ENCODE results near the gene ADARB1.

ADARB1 gene

DNA sequence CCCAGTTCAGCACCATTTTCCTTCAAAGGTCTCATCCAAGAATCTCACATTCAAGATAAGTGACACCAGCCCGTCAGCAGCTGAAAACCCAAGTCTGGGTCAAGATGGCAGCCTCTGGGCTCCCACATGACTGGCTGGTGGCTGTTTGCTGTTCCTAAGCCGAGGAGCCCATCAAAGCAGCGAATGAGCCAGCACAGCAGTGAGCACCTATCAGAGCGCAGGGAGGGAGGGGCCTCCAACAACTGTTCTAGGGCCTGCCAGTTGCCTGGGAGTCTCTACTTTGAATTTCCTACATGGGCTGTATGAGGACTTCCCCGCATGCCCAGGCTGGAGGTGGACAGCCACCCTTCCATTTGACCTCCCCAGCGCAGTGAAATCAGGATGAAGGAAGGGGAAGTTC, 102.7 kb downstream of the ADARB1 start:
- DNase-seq, result no peak

DNA sequence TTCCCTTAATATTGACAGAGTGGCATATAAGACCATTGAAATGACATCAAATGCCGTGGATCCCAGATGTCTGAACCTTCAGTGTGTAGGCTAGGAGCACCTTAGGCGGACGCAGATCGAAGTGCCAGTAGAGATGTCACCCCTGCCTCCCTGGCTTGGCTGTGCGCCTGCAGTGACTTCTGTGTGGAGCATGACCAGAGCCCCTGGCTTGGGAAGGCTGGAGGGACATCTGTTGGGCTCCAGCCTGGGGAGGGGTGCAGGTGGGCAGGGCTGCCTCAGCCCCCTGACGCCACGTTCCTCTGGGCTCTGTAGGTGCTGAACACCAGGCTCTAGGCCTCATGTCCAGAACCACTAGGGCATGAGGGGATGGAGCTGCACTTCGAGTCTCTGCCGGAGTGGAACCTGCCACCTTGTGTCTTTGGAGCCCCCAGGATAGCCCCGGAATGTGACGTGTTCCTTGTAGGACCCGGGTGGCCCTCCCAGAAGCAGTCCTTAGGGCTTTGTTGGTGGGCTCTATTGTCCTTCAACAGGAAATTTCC, 103.8 kb downstream of the ADARB1 start:
- no peak for DNase-seq

DNA sequence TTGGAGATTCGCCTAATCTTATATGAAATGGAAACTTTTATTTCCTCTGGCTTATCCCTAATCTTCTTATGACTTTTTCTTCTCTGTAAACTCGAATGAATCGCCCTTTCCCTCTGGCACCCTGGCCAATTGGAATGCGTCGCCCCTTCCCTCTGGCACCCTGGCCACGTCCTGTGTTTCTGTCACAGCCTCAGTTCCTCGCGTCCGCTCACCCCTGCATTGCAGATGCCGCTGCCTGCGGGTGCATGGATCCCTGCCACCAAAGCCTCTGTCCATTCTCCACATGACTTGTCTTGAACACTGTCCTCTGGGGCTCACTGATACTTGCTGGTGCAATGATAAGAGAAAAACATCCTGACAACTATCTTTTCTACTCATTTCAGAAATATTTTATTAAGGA, 104.6 kb downstream of the ADARB1 start:
- no peak for DNase-seq

DNA sequence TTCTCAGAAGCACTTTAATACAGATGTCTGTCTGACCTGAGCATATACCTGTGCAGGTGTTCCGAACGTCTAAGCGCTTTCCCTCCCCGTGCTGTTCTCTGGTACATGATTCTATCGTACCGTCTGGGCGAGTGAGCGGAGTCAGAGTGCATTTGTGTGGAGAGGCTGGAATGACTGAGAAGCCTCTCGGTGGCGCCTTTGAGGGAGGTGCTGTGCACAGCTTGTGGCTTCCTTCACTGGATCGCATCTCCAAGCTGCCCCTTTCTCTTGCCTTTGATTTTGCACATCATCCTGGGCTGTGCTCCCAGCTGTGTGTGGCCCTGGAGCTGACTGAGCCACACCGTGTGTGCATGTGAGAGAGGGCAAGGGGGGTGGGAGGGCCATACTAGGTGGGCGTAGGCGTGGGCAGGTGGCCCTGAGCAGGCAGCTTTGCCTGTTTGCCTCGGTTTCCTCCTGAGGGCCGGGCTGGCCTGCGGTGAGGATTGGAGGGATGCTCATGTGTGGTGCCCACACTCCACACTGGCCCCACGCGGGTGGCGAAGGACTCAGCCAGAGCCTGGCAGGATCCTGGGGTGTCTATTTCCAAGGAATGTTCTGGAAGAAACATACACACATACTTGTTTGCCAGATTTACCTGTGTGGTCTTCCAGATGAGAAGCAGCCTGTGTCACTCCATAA, 105.3 kb downstream of the ADARB1 start:
- DNase-seq, result no peak

DNA sequence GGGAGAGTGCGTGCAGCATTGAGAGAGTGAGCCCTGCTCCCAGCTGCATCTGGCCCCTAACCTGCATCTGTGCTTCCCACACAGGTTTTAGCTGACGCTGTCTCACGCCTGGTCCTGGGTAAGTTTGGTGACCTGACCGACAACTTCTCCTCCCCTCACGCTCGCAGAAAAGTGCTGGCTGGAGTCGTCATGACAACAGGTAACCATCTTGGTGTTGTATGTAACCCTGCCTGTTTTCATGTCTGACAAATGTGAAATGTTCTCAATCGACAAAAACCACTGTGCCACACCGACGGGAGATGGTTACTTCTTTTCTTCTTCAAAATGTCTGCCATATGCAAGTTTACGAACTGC, 105.8 kb downstream of the ADARB1 start:
- no peak for DNase-seq

DNA sequence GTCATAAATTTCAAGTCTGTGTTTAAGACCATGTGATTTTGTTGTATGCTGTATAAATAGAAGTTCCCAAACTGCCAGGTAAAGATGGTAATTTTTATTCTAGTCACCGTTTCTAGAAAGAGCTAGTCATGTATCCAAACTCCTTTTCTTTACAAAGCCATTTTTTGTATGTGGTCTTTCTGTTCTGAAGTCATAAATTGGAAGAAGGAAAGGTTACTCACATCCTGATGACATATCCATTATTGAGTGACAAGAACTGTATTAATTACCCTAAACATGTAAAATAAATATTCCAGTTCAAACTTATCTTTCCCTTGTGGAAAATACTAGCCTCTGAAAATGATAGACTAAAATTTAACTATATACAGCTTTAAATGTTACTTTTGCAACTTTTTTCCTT, 108.6 kb downstream of the ADARB1 start:
- DNase-seq, result no peak

DNA sequence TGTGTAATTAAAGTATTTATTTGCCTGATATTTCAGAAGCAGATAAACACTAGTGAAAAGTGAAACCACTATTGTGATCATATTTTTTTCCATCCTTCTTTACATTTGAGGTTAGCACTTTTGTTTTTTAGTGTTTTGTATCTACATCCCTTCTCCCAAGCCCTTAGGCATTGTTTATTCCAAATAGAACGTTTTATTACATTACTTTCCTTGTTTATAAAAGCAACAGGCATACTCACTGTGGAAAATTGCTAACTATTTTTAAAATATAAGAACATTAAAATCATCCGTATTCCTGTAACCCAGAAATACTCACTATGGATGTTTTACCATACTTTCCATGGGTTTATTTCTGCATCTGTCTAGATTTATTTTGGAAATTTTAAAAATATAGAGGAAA, 109.5 kb downstream of the ADARB1 start:
- DNase-seq, result no peak

DNA sequence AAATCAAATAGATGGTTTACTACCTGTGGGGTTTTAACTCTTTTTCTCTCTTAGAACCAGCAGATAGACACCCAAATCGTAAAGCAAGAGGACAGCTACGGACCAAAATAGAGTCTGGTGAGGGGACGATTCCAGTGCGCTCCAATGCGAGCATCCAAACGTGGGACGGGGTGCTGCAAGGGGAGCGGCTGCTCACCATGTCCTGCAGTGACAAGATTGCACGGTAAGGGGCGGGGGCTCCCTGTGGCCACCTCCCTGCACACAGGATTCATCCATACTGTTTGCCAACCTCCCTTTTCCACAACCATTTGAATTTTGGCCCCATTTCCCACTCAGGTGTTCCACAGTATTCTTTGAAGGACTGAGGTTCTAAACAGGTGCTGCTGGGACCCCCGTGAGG, 110.5 kb downstream of the ADARB1 start:
- no peak for DNase-seq

DNA sequence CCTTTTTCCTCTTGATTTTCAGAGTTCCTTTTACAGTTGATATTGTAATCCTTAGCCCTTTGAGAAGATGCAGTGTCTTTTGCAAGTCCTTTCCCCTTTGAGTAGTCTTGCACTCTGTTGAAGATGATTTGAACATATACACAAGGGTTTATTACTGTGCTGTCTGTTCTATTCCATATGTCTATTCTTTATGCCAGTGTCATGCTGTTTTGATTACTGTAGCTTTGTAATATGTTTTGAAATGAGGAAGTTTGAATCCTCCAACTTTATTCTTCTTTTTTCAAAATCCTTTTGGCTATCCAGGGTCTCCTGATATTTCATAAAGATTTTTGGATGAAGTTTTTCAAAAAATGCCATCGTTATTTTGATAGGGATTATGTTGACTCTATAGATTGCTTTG, 112.3 kb downstream of the ADARB1 start:
- DNase-seq, result peak; percentile 29

DNA sequence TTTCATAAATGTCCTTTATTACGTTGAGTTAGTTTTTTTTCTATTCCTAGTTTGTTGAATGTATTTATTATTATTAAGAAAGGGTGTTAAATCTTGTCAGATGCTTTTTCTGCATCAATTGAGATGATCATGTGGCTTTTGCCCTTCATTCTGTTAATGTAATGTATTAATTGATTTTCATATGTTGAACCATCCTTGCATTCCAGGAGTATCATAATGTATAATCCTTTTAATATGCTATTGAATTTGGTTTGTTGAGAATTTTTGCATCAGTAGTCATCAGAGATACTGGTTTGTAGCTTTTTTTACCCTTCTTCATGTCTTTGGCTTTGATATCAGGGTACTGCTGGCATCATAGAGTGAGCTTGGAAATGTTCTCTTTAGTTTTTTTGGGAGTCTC, 113.3 kb downstream of the ADARB1 start:
- peak; percentile 24 for DNase-seq

DNA sequence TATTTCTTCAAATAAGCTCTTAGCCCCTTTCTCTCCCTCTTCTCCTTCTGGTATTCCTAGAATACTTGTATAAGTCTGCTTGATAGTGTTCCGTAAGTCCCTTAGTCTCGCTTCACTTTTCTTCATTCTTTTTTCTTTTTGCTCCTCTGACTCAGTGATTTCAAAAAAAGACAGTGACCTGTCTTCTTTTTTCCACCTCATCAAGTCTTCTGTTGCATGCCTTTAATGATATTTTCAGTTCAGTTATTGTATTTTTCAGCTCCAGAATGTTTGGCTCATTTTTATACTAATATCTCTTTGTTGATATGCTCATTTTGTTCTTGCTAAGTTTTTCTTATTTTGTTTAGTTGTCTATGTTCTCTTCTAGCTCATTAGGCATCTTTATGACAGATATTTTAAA, 115.6 kb downstream of the ADARB1 start:
- DNase-seq, result no peak

DNA sequence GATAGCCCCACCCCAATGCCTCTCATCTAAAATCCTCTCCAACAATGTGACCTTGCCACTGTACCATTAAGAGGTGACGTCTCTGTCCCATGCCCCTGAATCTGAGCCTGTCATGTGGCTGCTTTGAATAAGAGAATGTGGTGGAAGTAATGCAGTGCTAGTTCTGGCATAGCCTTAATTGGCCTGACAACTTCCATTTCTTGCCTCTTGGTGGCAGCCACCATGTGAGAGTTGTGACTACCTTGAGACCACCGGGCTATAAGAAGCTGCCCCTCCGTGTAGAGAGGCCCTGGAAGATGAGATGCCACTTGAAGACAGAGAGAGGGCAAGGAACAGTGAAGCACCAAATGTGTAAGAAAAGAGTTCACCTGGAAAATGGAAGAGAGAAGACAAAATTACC, 118.0 kb downstream of the ADARB1 start:
- DNase-seq, result no peak

DNA sequence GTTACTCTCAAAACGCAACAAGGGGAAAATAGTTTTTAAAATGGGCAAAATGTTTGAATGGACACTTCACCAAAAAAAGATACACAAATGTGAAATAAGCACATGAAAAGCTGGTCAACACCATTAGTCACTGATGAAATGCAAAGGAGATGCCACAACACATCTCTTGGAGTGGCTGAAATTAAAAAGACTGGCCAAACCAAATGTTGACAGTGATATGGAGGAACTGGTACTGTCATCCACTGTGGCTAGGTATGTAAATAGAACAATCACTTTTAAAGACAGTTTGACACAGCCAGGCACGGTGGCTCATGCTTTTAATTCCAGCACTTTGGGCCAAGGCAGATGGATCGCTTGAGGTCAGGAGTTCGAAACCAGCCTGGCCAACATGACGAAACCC, 122.2 kb downstream of the ADARB1 start:
- no peak for DNase-seq

DNA sequence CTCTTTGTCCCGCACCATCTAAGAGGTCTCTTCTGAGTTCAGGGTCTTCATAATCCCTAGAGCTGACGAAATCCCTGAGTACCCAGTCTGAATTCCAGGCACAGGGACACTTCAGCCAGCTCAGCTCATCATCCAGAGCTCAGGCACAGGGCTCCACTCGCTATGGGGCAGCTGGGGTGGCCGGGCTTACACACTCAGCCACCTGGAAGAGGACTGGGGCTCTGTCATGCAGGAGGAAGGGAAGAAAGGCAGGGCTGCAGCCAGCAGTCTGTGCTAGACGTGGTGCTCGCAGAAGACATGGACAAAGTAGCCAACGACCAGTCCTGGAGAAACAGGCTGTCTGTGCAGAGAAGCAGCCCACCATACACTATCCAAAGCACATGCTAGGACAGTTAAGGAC, 124.8 kb downstream of the ADARB1 start:
- no peak for DNase-seq

DNA sequence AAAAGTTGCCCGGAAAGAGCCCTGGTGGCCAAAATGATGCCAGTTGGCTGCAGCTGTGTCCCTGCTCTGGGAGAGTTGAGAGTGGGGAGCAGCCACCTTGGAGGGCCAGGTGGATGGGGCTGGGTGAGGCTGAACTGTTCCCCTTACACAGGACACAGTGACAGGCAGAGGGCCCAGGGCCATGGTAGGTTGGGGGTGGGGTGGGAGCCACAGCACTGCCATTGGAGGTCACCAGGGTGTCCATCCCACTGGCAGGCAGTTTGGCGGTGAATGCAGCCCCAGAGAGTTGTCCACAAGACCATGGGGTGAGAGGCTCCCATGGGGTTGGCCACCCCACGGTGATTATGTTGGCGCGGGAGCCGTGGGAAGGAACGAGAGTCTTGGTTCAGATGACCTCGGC, 125.7 kb downstream of the ADARB1 start:
- no peak for DNase-seq

DNA sequence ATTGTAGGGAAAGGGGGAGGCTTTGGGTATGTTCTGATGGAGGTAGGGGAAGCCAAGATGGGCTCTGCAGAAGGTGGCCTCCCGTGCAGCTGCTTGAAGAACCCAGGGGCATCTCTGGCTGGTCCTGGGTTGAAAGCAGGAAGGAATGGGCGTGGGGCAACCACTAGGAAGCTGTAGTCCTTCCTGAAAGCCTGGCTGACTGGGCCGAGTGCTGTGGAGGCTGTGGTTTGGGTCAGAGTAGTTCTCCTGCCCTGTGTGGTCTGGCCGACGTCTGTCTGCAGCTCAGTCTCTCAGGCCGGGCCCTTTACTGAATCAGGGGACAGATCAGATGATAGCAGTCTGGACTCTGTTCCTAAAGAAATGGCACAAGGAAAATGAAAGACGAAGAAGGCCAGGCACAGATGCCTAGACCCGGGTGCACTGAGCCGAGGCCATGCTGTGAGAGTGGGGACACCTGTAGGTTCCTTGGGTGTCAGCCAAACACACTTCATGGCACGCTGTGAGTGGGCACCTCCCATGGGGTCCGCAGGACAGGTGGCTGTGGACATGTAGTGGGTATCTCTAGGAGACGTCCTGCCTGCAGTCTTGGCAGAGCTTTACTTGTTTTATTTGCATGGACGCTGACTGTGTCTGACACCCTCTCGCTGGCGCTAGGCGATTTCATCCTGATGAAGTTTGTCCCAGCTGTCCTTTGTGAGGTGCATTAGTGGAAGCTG, 126.4 kb downstream of the ADARB1 start:
- DNase-seq, result no peak

DNA sequence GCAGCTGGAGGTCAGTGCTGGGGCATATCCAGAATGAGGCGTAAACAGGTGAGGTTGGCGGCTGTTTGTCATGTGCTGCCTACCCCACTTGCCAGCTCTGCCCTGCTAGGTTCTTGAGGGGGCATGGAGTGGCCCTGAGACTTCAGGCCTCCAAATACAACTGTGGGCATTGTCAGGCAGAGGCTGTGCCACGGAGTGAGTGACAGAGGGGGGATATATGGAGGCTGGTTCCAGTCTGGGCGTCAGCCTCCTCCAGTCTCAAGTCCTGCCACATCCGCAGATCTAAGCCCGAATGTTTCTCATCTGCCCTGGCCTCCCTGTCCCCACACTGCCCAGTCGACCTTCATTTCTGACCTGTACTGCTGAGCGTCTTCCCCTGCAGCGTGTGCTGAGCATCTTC, 128.0 kb downstream of the ADARB1 start:
- no peak for DNase-seq

DNA sequence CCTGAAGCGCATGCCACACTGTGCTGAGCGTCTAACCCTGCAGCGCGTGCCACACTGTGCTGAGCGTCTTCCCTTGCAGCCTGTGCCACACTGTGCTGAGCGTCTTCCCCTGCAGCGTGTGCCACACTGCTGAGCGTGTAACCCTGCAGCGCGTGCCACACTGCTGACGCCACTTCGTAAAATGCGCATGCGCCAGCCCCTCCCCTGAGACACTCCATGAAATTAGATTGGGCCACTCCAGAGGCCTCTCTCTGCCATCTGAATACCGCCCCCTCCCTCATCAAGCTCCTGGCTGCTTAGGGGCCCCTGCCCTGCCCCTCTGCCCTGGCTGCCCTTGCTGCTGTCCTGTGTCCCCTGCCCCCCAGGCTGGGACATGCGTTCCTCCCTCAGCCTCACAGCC, 128.5 kb downstream of the ADARB1 start:
- no peak for DNase-seq

DNA sequence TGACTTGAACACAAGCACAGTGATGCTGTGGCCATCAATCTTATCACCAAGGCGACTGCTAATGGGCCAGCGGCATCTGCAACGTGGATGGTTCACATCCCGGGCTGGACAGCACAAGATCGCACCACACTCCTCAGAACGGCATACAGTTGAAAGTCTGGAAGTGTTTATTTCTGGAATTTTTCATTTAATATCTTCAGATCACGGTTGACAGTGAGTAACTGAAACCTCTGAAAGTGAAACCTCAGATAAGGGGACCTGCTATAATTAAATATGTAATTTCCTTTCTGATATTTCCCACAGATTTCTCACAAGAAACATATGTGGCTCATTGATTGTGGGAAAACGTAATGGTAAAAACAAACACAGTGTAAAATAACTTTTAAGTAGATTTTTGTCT, 129.6 kb downstream of the ADARB1 start:
- DNase-seq, result no peak

DNA sequence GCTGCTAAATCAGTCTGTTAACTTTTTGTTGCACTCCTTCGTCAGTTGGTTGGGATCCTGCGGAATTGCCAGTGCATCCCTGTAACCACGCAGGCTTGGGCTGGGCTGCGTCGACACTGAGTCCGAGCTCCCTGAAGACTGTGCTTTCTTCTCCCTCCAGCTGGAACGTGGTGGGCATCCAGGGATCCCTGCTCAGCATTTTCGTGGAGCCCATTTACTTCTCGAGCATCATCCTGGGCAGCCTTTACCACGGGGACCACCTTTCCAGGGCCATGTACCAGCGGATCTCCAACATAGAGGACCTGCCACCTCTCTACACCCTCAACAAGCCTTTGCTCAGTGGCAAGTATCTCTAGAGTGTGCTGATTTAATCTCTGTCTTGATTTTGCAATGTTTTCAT, 130.0 kb downstream of the ADARB1 start:
- DNase-seq, result no peak

DNA sequence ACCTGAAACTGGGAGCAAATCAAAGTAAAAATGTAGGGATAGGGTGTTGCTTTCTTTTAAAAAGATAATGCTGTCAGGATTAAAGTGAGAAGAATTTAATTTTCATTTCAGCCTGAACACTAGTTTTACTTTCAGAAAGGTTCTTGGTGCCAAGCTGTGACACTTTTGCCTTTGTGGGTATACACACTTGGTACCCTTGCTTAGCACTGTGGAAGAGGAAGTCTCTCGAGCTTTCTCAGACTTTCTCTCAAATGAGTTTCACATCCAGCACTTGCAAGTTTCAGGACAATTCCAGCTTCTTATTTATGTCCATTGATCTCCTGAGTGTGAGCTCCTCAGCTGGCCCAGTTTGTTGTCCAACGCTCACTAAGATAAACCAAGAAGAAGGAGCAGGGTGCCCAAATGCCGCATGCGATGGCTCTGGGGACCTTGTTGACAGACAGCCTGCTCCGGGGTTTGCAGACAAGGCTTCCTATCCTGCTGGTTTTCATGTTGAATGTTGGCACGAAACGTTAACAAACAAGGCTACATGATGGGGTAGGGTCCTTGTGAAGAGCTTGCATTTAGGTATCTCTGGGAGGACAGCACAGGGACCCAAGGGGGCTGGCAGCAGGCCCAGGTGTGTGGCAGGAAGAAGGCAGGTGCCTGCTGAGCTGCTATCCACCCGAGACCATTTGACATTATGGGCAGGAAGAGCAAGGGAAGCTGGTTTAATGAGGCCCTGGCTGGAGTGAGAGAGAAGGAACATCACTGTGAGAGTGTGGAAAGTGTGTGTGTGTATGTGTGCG, 133.7 kb downstream of the ADARB1 start:
- DNase-seq, result no peak

DNA sequence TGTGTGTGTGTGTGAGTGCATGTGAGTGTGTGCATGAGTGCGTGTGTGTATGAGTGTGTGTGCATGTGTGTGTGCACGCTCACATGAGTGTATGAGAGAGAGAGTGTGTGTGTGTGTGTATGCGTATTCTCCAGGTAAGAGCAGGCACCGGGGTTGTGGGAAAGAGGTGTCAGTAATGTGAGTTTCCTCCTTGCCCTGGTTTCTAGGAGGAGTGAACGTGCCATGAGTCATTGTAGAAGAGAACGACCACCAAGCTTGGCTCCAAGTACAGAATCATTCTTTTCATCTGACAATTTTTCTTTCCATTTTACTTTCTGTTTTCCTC, 134.2 kb downstream of the ADARB1 start:
- DNase-seq, result no peak

DNA sequence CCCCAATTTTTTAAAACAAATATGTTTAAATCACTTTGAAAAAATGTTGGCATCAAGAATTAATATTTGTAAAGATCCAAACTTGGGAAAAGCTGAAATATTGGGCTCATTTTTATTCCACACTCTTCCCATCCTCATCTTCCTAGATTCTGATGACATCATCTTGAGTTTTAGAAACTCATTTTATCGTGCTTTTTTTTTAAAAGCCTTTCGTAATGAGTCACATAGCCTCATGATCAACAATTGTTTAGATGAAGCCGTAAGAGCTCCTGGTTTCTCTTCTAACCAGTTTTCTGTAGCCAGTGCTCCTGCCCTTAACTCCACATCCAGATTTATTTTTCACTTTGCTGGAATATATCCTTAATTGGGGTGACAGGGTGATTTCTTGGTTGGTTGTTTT, 134.7 kb downstream of the ADARB1 start:
- DNase-seq, result no peak

DNA sequence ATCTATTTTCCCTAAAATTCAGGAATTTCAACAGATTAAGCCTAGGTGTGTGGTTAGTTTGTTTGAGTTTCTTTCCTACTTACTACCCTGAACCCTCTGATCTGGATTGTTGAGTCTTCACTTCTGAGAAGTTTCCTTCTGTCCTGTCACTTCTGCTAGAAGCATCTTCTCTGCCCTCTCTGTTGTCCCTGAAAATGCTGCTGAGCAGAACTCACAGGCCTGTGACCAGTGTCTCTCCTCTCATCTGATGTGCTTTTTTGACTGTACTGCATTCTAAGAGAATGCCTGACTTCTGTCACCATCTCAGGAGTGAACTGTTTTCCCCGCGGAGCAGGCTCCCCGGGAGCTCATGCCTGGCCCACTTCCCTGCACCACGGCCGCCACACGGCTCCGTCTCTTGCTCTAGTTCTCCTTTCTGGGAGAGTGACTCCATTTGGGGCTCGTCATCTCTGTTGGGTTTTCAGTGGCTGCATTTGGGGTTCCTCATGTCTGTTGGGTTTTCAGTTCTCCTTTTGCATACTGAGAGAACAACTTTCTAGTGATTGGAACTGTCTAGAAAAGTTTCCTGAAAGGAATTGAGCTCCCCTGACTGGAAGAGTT, 135.4 kb downstream of the ADARB1 start:
- no peak for DNase-seq

All from OCI-M1 (cell line).